ENCODE measurements around the gene RNF186.
"Not testable (repeated sequence)": the region's sequence is repeated elsewhere in the genome, so short reads cannot be mapped to it uniquely, and the experiment has no call there.

DNA sequence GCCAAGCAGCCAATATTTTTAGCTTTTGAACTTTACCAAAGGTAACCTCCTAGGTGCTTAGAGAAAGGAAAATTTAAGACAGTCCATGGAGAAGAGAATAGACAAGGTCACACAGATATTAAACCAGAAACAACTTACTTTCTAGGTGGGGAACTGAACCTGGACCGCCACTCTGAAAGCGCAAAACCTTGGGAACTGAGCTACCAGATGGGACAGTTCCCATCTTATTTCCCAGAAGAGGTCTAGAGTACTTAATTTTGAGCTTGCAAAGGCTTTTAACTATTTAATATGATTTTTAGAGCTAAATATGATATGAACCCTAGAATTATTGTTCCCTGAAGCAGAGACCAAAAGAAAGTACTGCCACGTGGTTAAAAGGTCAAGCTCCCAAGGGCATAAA, 34.2 kb upstream of the RNF186 start:
- not testable (repeated sequence) for TF ChIP-seq EP300 (IDR thresholded peaks at IDR 0.05)
- TF ChIP-seq, protein P1, sequence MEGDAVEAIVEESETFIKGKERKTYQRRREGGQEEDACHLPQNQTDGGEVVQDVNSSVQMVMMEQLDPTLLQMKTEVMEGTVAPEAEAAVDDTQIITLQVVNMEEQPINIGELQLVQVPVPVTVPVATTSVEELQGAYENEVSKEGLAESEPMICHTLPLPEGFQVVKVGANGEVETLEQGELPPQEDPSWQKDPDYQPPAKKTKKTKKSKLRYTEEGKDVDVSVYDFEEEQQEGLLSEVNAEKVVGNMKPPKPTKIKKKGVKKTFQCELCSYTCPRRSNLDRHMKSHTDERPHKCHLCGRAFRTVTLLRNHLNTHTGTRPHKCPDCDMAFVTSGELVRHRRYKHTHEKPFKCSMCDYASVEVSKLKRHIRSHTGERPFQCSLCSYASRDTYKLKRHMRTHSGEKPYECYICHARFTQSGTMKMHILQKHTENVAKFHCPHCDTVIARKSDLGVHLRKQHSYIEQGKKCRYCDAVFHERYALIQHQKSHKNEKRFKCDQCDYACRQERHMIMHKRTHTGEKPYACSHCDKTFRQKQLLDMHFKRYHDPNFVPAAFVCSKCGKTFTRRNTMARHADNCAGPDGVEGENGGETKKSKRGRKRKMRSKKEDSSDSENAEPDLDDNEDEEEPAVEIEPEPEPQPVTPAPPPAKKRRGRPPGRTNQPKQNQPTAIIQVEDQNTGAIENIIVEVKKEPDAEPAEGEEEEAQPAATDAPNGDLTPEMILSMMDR (IDR thresholded peaks at IDR 0.05) = not testable (repeated sequence)

All from upper lobe of left lung (tissue), 4 donors.